ENCODE data around the gene GPX6. TPM values are rescaled to one million over a fixed set of nuclear protein-coding genes. Genes with fewer than 3 reads are reported as not detected.
"Not testable (repeated sequence)": the region's sequence is repeated elsewhere in the genome, so short reads cannot be mapped to it uniquely, and the experiment has no call there.

GPX6 gene, protein sequence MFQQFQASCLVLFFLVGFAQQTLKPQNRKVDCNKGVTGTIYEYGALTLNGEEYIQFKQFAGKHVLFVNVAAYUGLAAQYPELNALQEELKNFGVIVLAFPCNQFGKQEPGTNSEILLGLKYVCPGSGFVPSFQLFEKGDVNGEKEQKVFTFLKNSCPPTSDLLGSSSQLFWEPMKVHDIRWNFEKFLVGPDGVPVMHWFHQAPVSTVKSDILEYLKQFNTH
- not detected in 2 replicates for total RNA-seq (2014; rRNA removed; shearing (Covaris generic))

DNA sequence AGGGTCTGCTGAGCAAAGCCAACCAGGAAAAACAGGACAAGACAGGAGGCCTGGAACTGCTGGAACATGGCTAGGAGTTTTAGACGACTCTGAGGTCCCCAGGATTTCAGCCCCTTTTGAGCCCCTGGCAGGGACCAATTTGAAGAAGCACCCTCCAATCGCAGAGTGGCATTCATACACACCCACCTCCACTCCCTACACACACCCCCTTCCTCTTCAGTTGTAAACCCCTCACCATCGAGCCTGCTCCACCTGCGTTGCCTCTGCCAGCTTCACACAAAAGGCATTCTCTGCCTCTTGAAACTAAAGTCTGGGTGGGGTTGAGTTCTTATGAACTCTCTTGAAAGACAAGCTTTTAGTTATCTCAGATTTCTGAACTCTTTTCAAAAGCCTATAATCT lies at the start of gene GPX6:
TSS of gene GPX6 (minus strand) at position 118 of the 400 bp plus-strand sequence. CDS start at position 68, 50 bp downstream.
- no peak within 1 kb of the TSS for H3K4me3 ChIP-seq (ENCODE audit: insufficient read depth, low read depth, low read length)
- peaks cover 2% of the 10 kb centered on the region; the same call in 1 of the 2 replicates for H3K27me3 ChIP-seq (ENCODE audit: control insufficient read depth, insufficient read depth, low read length)
- no peak for DNase-seq
- H3K36me3 ChIP-seq (replicated peaks; ENCODE audit: control insufficient read depth, insufficient read depth, low read length): no peaks in the 10 kb centered on the region

DNA sequence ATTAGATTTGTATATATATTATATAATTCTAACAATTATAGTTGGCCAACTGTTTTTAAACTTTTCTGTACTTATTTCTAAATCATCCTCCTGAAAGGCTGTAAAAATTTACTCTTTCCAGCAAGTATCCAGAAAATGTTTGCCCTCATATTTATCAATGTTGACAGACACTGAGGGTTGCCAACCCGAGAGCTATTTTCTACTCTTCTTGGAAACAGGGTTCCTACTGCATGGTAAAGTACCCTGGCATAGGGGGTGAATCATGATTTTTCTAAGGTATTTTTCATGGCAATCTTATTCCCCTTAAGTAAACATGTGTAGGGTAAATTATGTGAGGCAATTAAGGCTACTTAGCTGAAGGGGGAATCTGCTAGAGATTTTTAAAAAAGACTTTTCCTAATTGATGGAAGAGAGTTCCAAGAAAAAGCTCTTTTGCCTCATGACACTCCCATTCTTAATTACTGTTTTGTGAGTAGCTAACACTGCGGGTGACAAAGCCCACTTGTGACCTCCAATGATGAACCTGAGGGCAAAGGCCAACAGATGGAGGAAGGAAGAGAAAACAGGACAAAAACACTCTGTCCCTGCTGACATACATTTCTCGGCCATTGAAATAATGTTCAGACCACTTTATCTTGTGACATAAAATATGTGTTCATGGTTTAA lies 48.0 kb upstream of the GPX6 start:
- Histone ChIP-seq H3K27me3 (ENCODE audit: control insufficient read depth, insufficient read depth, low read length) (peaks cover 2% of the 10 kb centered on the region; the same call in 1 of the 2 replicates), H3K4me3 (ENCODE audit: insufficient read depth, low read depth, low read length) (no peak overlapping the region), H3K36me3 (replicated peaks; ENCODE audit: control insufficient read depth, insufficient read depth, low read length) (no peaks in the 10 kb centered on the region)
- no peak for DNase-seq

DNA sequence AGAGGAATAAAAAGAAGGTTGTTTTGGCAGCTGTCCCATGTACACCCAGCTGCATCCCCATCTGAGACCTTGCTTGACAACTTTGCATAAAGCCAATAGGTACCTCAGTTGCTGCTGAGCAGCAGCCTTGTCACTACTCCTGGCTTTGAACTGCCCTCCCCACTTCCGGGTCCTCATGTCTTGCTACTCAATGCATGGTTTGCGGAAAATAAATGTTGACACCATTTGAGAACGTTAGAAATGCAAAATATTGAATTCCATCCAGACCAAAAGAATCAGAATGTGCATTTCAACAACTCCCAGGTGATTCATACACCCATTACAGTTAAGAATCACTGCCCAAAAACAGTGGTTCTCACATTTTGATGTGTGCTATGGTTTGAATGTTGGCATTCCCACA lies 43.0 kb upstream of the GPX6 start:
- Histone ChIP-seq H3K4me3 (ENCODE audit: insufficient read depth, low read depth, low read length) (no peak overlapping the region), H3K27me3 (ENCODE audit: control insufficient read depth, insufficient read depth, low read length) (peaks cover 20% of the 10 kb centered on the region)

DNA sequence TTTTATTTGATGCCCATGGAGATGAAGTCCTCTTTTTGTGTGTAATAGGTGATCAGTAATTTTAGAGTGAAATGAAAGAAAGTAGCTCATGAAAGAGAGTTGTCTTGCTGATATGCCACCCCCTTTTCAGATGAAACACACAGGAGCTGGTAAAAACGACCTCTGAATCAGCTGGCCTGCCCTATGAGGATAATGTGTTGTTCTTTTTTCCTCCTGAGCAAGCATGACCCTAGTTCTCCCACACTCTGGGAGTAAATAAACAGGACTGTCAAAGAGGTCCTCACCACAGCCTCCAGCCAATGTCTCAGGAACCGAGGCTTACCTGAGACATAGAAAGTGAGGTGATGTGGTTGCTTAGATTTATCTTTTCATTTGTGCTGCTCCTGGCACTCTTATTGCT lies 39.5 kb upstream of the GPX6 start:
- DNase-seq: no peak
- Histone ChIP-seq H3K27me3 (ENCODE audit: control insufficient read depth, insufficient read depth, low read length) (peaks cover 39% of the 10 kb centered on the region), H3K36me3 (replicated peaks; ENCODE audit: control insufficient read depth, insufficient read depth, low read length) (no peaks in the 10 kb centered on the region), H3K4me3 (ENCODE audit: insufficient read depth, low read depth, low read length) (no peak overlapping the region)

More for the DNA sequence above, 43.0 kb upstream of the GPX6 start:
- no peaks in the 10 kb centered on the region for H3K36me3 ChIP-seq (replicated peaks; ENCODE audit: control insufficient read depth, insufficient read depth, low read length)
- DNase-seq: no peak

DNA sequence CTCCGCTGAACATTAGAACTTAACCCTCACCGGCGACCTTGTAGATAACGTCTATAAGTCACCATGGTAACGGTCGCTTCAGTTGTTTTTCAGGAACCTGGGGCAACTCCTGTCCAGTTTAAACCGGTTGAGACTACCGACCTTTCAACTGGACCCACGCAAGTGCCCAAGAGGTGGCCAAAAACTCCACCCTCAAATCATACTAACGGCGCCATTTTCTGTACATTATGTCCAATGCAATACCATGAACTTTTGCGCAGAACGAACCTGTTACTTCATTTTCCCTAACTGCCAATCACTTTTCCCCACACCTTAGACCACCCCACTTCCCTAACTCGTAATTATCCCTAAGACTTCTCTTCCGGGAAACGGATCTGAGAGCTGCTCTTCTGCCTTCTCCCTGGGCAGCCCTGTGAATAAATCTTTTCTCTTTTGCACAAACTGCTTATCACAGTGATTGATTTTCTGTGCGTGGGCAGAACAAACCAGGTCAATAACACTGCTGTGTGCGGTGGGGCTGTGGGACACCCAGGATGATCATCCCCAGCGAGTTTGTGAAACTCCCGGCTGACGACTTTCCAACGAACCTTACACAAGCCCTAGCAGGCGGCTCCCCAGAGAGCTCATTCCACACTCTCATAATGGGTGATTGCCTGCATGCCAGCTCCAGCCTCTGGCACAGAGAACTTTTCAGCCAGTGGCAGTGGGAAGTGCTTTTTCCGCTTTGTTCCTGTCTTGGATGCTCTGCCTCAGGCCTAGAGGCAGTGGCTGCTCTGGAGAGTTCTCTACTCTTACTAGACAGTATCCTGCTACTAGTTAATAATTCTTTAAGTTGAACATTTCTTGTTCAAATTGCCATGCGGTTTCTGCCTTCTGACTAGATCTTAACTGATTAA lies 38.6 kb upstream of the GPX6 start:
- H3K36me3 ChIP-seq (replicated peaks; ENCODE audit: control insufficient read depth, insufficient read depth, low read length): no peaks in the 10 kb centered on the region
- H3K4me3 ChIP-seq (ENCODE audit: insufficient read depth, low read depth, low read length): peak overlapping the region; percentile 40; the same call in 1 of the 2 replicates
- peaks cover 38% of the 10 kb centered on the region for H3K27me3 ChIP-seq (ENCODE audit: control insufficient read depth, insufficient read depth, low read length)
- DNase-seq: no peak

DNA sequence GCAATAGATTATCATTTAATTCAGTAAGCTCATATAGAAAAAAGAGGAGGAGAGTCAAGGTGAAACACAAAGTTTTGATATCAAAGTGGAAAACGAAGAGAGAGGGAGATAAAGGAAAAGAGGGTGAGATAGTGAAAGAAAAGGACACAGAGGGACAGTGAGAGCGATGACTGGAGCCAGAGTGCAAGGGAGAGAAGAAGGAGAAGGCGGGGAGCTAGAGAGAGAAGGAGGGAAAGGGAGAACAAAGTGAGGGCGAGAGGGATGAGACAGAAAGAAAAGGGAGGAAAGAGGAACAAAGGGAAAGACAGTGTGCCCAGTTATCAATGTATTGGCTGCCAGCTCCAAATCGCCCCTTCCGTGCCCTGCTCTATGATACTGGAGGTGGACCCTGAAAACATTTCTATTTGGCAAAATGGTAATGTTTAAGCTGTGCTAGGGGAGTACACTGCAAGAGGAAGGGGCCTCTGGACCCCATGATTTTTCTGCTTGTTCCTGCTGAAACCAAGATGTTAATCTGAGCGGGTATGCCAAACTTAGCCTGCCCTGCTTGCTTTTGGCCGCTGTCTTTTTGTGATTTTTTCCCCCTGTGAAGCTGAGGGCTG lies 37.9 kb upstream of the GPX6 start:
- no peak for DNase-seq
- Histone ChIP-seq H3K27me3 (ENCODE audit: control insufficient read depth, insufficient read depth, low read length) (peaks cover 36% of the 10 kb centered on the region), H3K36me3 (replicated peaks; ENCODE audit: control insufficient read depth, insufficient read depth, low read length) (no peaks in the 10 kb centered on the region), H3K4me3 (ENCODE audit: insufficient read depth, low read depth, low read length) (peak overlapping the region; percentile 40; the same call in 1 of the 2 replicates)

DNA sequence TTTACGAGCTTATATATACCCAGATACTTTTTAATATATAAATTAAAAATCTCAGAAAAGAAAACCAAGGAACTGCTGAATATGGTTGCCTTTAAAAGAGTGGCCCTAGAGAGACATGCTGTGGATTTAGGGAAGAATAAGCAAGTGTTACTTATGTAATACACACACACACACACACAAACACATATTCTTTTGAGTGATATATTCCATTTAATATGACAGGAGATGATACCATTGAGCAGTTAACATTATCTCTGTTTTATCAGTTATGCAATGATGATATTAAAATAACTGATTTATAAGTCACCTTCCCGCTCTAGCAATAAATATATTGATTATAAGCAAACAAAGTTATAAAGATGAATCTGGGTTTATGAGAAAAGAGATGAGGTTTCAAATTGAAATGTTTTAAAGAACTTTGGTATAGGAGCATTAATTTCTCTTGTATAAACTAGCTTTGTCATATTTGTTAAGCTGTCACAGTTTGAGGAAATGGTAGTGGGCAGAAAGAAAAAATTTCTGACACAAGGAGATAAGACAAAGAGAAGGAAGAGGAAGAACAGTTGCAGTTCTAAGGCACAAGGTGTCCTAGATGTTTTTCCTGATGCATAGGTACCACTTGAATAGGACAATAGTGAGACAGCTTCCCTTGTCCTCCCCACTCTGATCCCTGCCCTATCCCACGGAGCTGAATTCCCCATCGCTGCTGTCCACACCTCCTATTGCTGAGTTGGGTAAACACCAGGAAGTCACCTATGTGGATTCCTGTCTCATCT lies 36.5 kb upstream of the GPX6 start:
- peaks cover 35% of the 10 kb centered on the region for H3K27me3 ChIP-seq (ENCODE audit: control insufficient read depth, insufficient read depth, low read length)
- H3K36me3 ChIP-seq (replicated peaks; ENCODE audit: control insufficient read depth, insufficient read depth, low read length): no peaks in the 10 kb centered on the region
- H3K4me3 ChIP-seq (ENCODE audit: insufficient read depth, low read depth, low read length): no peak overlapping the region
- DNase-seq: no peak

DNA sequence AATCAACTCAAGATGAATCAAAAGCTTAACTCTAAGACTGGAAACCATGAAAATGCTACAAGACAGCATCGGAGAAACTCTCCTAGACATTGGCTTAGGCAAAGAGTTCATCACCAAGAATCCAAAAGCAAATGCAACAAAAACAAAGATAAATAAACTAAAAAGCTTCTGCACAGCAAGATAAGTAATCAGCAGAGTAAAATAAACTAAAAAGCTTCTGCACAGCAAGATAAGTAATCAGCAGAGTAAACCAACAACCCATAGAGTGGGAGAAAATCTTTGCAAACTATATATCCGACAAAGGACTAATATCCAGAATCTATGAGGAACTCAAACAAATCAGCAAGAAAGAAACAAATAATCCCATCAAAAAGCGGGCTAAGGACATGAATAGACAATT lies 31.4 kb upstream of the GPX6 start:
- not testable (repeated sequence) for H3K27me3 ChIP-seq (ENCODE audit: control insufficient read depth, insufficient read depth, low read length); DNase-seq; H3K4me3 ChIP-seq (ENCODE audit: insufficient read depth, low read depth, low read length); H3K36me3 ChIP-seq (replicated peaks; ENCODE audit: control insufficient read depth, insufficient read depth, low read length)

DNA sequence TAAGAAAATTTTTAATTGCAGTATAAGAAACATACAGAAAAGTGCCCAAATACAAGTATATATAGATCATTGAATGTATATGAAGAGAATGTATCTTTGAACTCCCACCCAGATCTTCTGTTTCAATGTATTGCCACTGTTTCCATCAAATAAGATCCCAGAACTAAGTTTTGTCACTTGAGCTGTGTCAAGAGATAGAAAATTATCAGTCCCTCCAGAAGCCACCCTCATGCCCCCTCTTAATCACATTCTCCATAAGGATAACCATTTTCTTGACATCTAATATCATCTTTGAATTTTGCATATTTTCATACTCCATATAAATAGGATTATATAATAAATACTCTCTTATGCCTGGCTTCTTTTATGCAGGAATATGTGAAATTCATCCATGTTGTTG lies 30.4 kb upstream of the GPX6 start:
- DNase-seq: no peak
- no peaks in the 10 kb centered on the region for H3K36me3 ChIP-seq (replicated peaks; ENCODE audit: control insufficient read depth, insufficient read depth, low read length)
- no peak overlapping the region for H3K4me3 ChIP-seq (ENCODE audit: insufficient read depth, low read depth, low read length)
- no peaks in the 10 kb centered on the region; the same call in none of the 2 replicates for H3K27me3 ChIP-seq (ENCODE audit: control insufficient read depth, insufficient read depth, low read length)

DNA sequence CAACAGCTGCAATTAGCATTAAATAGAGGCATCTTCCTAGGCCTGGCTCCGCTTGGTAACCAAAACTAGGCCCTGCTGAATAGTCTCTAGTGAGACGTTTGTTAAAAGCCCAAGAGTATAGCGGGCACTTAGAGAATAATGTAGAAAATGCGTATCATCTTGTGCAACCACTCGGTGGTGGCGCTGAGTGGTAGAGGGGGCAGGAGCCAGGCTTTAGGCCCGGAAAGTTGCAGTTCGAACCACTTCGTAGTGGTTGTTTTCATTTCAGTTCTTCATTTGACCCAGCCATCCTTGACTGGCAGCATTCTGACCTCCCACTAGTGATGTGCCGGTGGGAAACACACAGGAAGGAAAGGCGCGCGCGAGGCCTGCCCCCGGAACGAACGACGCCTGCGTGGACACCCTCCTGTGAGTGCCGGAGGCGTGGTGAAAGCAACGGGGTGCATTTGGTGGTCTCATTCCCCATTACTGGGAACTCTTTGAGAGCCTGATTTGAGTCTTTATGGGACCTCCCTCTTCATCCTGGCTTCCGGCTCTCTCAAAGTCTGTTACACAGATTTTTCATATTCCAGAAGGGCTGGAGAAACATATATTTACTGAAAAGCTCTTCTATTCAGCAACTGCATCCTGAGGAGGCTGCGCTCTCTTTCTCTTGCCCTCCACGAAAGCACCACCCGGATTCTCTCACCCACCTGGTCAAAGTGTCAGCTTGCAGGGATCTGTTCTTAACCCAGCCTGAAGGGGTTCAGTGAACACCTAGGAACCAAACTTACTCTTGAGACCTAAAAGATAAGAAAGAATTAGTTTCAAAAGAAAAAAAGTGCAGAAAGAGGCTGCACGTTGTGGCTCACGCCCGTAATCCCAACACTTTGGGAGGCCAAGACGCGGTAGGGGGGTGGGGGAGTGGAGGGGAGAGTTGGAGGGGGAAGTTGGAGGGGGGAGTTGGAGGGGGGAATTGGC lies 28.3 kb upstream of the GPX6 start:
- Histone ChIP-seq H3K27me3 (ENCODE audit: control insufficient read depth, insufficient read depth, low read length) (no peaks in the 10 kb centered on the region; the same call in none of the 2 replicates), H3K36me3 (replicated peaks; ENCODE audit: control insufficient read depth, insufficient read depth, low read length) (no peaks in the 10 kb centered on the region), H3K4me3 (ENCODE audit: insufficient read depth, low read depth, low read length) (peak overlapping the region; percentile 57)
- DNase-seq: peak; percentile 52

DNA sequence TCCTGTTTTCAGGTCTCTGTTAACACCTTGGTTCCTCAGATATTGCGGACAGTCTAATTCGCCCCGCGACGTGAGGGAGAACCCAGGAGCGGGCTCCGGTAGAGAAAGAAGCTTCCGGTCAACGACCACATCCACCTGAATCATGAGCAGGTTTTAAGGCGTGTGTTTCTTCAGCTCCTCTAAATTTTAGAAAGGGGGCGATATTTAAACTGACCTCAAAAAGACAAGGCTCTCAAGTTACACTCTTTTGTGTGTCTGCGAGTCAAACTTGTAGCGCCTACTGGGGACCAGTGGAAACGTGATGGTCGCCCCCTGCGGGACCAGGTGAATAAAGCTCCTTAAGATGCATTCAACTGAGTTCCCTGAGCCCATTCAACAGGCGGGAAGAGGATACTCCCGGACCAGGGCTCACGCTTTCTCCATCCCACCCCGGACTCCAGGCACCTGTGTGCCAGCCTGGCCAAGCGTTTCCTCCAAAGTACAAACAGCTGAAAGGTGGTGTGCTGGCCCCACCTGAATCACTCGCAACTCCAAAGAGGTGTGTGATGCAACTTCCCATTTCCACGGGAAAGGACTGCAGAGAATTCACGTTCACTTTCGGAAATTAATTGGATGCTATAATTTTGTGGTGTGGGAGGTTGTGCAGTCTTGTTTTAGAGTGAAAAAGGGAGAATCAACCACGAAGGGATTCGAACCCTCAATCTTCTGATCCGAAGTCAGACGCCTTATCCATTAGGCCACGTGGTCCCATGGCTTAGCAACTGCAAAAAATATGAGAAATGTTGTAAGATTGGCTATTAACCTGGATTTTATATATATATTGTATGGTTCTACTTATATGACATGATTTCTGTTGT lies 27.1 kb upstream of the GPX6 start:
- Histone ChIP-seq H3K4me3 (ENCODE audit: insufficient read depth, low read depth, low read length) (peak overlapping the region; percentile 71), H3K27me3 (ENCODE audit: control insufficient read depth, insufficient read depth, low read length) (no peaks in the 10 kb centered on the region; the same call in none of the 2 replicates), H3K36me3 (replicated peaks; ENCODE audit: control insufficient read depth, insufficient read depth, low read length) (no peaks in the 10 kb centered on the region)
- peak; percentile 62 for DNase-seq

DNA sequence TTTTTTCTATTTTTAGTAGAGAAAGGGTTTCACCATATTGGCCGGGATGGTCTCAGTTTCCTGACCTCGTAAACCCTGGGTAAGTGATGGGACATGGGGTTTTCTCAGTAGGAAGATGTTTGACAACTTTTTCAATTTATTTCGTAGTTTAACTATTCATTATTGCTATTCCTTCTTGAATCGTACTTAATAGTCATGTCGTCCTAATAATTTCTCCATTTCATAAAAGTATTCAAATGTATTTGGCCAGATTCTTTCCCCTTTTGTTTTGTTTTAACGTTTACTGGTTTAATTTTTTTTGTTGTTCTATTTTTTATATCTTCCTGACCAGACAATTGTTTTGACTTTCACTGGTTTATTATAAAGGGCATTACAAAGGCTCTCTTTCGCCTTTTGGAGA lies 26.4 kb upstream of the GPX6 start:
- Histone ChIP-seq H3K4me3 (ENCODE audit: insufficient read depth, low read depth, low read length) (peak overlapping the region; percentile 71), H3K36me3 (replicated peaks; ENCODE audit: control insufficient read depth, insufficient read depth, low read length) (no peaks in the 10 kb centered on the region), H3K27me3 (ENCODE audit: control insufficient read depth, insufficient read depth, low read length) (no peaks in the 10 kb centered on the region; the same call in none of the 2 replicates)
- DNase-seq: no peak

Data from H7 (cell line).